ENCODE data around the gene ESPN. TPM values are rescaled to one million over a fixed set of nuclear protein-coding genes. Genes with fewer than 3 reads are reported as not detected.
A peak's percentile ranks its signal among the peaks of the same experiment; 100 is the strongest.
"Not testable (repeated sequence)": the region's sequence is repeated elsewhere in the genome, so short reads cannot be mapped to it uniquely, and the experiment has no call there.

Gene ESPN
- total RNA-seq, 1 experiment from 2014 or later: 53.1 TPM

GRCh38 chr1:6437012-6437700 lies 12.6 kb downstream of the ESPN start:
- H2AK5ac ChIP-seq (ENCODE audit: insufficient read length, low read length); H3K4me3 Mint-ChIP-seq; H3K79me1 ChIP-seq (ENCODE audit: insufficient read depth, low read depth, low read length, poor library complexity, severe bottlenecking); H3K27ac Mint-ChIP-seq; H3K23ac ChIP-seq (ENCODE audit: insufficient read length, low read depth, low read length); H3K9me3 ChIP-seq (ENCODE audit: control insufficient read depth, low read depth, low read length); H3K23me2 ChIP-seq (ENCODE audit: insufficient read length, low read depth, low read length, poor library complexity, severe bottlenecking); H3K9ac ChIP-seq (ENCODE audit: extremely low read depth, insufficient read length, low read length); H4K5ac ChIP-seq (ENCODE audit: insufficient read length, low read depth, low read length); H2AFZ ChIP-seq (ENCODE audit: low read length); H2BK20ac ChIP-seq (ENCODE audit: low read depth, low read length, poor library complexity, severe bottlenecking); H3T11ph ChIP-seq (ENCODE audit: low read length); H4K91ac ChIP-seq (ENCODE audit: insufficient read length, low read depth, low read length); H3K56ac ChIP-seq (ENCODE audit: insufficient read length, low read depth, low read length); H3K18ac ChIP-seq (ENCODE audit: insufficient read length, low read depth, low read length); H3K9me3 Mint-ChIP-seq; H3K27ac ChIP-seq (ENCODE audit: insufficient read length, low read depth, low read length); H4K8ac ChIP-seq (replicated peaks; ENCODE audit: insufficient read length, low read depth, low read length); H4K20me1 ChIP-seq (ENCODE audit: control insufficient read depth, insufficient read depth, insufficient read length); H3K4me1 ChIP-seq (ENCODE audit: insufficient read depth, low read length); H2BK15ac ChIP-seq (ENCODE audit: low read depth, low read length); H2BK120ac ChIP-seq (ENCODE audit: low read depth, low read length, poor library complexity, severe bottlenecking); DNase-seq; H3K27me3 ChIP-seq (ENCODE audit: insufficient read depth, low read length); H2BK12ac ChIP-seq (ENCODE audit: insufficient read length, low read depth, low read length); H3K36me3 Mint-ChIP-seq (ENCODE audit: insufficient read depth in 1 of 3, low read depth in 3 of 3); H3K4me2 ChIP-seq (ENCODE audit: insufficient read depth, insufficient read length, low read length); H3K79me2 ChIP-seq (ENCODE audit: insufficient read depth, low read length); H3K14ac ChIP-seq (ENCODE audit: insufficient read depth, low read length); H3K4ac ChIP-seq (ENCODE audit: low read depth, low read length); H2BK5ac ChIP-seq (ENCODE audit: insufficient read length, low read length): not testable (repeated sequence)
- WGBS (ENCODE audit: extremely low coverage, insufficient read length, low lambda C conversion rate): no CpG with 5 or more reads among the region's 22 CpGs
- peaks cover 71% of the 10 kb centered on the region for H3K27me3 Mint-ChIP-seq (ENCODE audit: low read depth)
- peaks cover 20 to 26% of the 10 kb centered on the region in 2 experiments for H3K4me1 Mint-ChIP-seq
- peak; percentile 22; the same call in 1 of the 3 replicates for TF ChIP-seq CTCF (conservative IDR thresholded peaks at IDR 0.05)
